Measurements from ENCODE around the gene MED25.

Gene MED25

GRCh38 chr19:49802836-49803528, 15.1 kb upstream of the MED25 start:
- Histone ChIP-seq H3K9me3 (no peaks in the 10 kb centered on the region), H3K4me3 (ENCODE audit: low read depth in 1 of 2, low read length in 1 of 2) (no peak overlapping the region), H3K4me1 (ENCODE audit: control insufficient read depth in 1 of 2, insufficient read depth in 1 of 2, low read depth in 1 of 2, low read length in 1 of 2) (peaks cover 9 to 11% of the 10 kb centered on the region in 2 experiments), H3K27me3 (no peaks in the 10 kb centered on the region), H3K36me3 (peaks cover 94% of the 10 kb centered on the region), H3K27ac (no peak overlapping the region)
- TF ChIP-seq CTCF (IDR thresholded peaks at IDR 0.05), result no peak

- Histone ChIP-seq H3K27me3 (no peaks in the 10 kb centered on the region), H3K36me3 (peaks cover 89% of the 10 kb centered on the region), H3K4me1 (ENCODE audit: control insufficient read depth in 1 of 2, insufficient read depth in 1 of 2, low read depth in 1 of 2, low read length in 1 of 2) (peaks cover 14 to 16% of the 10 kb centered on the region in 2 experiments), H3K4me3 (ENCODE audit: low read depth in 1 of 2, low read length in 1 of 2) (no peak overlapping the region), H3K27ac (no peak overlapping the region), H3K9me3 (no peaks in the 10 kb centered on the region)
- TF ChIP-seq CTCF (IDR thresholded peaks at IDR 0.05), result no peak
Observed at GRCh38 chr19:49803529-49803856, 14.6 kb upstream of the MED25 start.

GRCh38 chr19:49805822-49806619, 12.1 kb upstream of the MED25 start:
- Histone ChIP-seq H3K36me3 (peaks cover 63% of the 10 kb centered on the region), H3K4me1 (ENCODE audit: control insufficient read depth in 1 of 2, insufficient read depth in 1 of 2, low read depth in 1 of 2, low read length in 1 of 2) (peaks cover 26 to 33% of the 10 kb centered on the region in 2 experiments), H3K4me3 (ENCODE audit: low read depth in 1 of 2, low read length in 1 of 2) (no peak overlapping the region), H3K27me3 (no peaks in the 10 kb centered on the region), H3K9me3 (no peaks in the 10 kb centered on the region), H3K27ac (peak overlapping the region; percentile 85)
- TF ChIP-seq CTCF (IDR thresholded peaks at IDR 0.05), result no peak

- Histone ChIP-seq H3K4me1 (ENCODE audit: control insufficient read depth in 1 of 2, insufficient read depth in 1 of 2, low read depth in 1 of 2, low read length in 1 of 2) (peaks cover 26 to 33% of the 10 kb centered on the region in 2 experiments), H3K4me3 (ENCODE audit: low read depth in 1 of 2, low read length in 1 of 2) (no peak overlapping the region), H3K27me3 (no peaks in the 10 kb centered on the region), H3K36me3 (peaks cover 58% of the 10 kb centered on the region), H3K9me3 (no peaks in the 10 kb centered on the region), H3K27ac (peak overlapping the region; percentile 85)
- no peak for TF ChIP-seq CTCF (IDR thresholded peaks at IDR 0.05)
Observed at GRCh38 chr19:49806620-49806959, 11.5 kb upstream of the MED25 start.

GRCh38 chr19:49807058-49807903, 10.8 kb upstream of the MED25 start:
- Histone ChIP-seq H3K4me3 (ENCODE audit: low read depth in 1 of 2, low read length in 1 of 2) (peak overlapping the region in 1 of 2 experiments; percentile 9), H3K4me1 (ENCODE audit: control insufficient read depth in 1 of 2, insufficient read depth in 1 of 2, low read depth in 1 of 2, low read length in 1 of 2) (peaks cover 27 to 36% of the 10 kb centered on the region in 2 experiments), H3K27me3 (no peaks in the 10 kb centered on the region), H3K36me3 (peaks cover 51% of the 10 kb centered on the region), H3K27ac (peak overlapping the region; percentile 85), H3K9me3 (no peaks in the 10 kb centered on the region)
- TF ChIP-seq CTCF (IDR thresholded peaks at IDR 0.05), result no peak
